Activated CD8-positive, alpha-beta T cell treated with anti-CD3 and anti-CD28 coated beads for 36 hours (primary cell): ENCODE data around the gene RIMBP2. TPM values are rescaled to one million over a fixed set of nuclear protein-coding genes. Genes with fewer than 3 reads are reported as not detected.

Experiments
- ATAC-seq: fragments of 200-7000 bp; cut with Tn5 transposase; one replicate; pipeline ENCODE4 v1.10.0; 2021; ENCODE audit warnings: mild to moderate bottlenecking, moderate library complexity
- CTCF ChIA-PET: fragments of 350-600 bp; sonication (Branson Sonifier 250); formaldehyde crosslinking; loops from one replicate; lab custom pipeline; 2021; ENCODE audit warnings: antibody characterized with exemption; lab: Charles Lee
- POLR2A ChIA-PET: fragments of 350-600 bp; sonication (Branson Sonifier 250); formaldehyde crosslinking; loops from one replicate; lab custom pipeline; 2021; ENCODE audit warnings: antibody characterized with exemption; lab: Charles Lee
- DNase-seq: peaks from one replicate; pipeline ENCODE4 v3.0.0-alpha.2; 2020
- H3K27ac Mint-ChIP-seq: one replicate; pipeline ENCODE4 v1.8.0; 2021; ENCODE audit warnings: mild to moderate bottlenecking, mixed read lengths
- H3K27me3 Mint-ChIP-seq: one replicate; pipeline ENCODE4 v1.8.0; 2021; ENCODE audit warnings: mixed read lengths
- H3K36me3 Mint-ChIP-seq: one replicate; pipeline ENCODE4 v1.8.0; 2021; ENCODE audit warnings: low read depth, mixed read lengths
- H3K4me1 Mint-ChIP-seq: one replicate; pipeline ENCODE4 v1.8.0; 2021; ENCODE audit warnings: low read depth, mixed read lengths
- H3K4me3 Mint-ChIP-seq: one replicate; pipeline ENCODE4 v1.8.0; 2021; ENCODE audit warnings: mild to moderate bottlenecking, moderate library complexity, mixed read lengths
- H3K9me3 Mint-ChIP-seq: one replicate; pipeline ENCODE4 v1.8.0; 2021; ENCODE audit warnings: mixed read lengths
- intact Hi-C: fragments of 100-400 bp; cut with micrococcal nuclease; formaldehyde crosslinking; loops from one replicate; pipeline ENCODE4 v1.10.0; 2022
- total RNA-seq, 2 experiments: library from RNA; stranded (reverse); gene quantifications; one replicate each; pipeline ENCODE4 v1.2.3, GENCODE V29; 2021
- TF ChIP-seq, protein P1 (sequence below): fragments of 200-600 bp; IDR thresholded peaks from one replicate; pipeline ENCODE4 v1.8.0; 2022; ENCODE audit warnings: antibody characterized with exemption, mild to moderate bottlenecking

The RIMBP2 gene
- total RNA-seq, 2 experiments from 2014 or later, result not detected

DNA sequence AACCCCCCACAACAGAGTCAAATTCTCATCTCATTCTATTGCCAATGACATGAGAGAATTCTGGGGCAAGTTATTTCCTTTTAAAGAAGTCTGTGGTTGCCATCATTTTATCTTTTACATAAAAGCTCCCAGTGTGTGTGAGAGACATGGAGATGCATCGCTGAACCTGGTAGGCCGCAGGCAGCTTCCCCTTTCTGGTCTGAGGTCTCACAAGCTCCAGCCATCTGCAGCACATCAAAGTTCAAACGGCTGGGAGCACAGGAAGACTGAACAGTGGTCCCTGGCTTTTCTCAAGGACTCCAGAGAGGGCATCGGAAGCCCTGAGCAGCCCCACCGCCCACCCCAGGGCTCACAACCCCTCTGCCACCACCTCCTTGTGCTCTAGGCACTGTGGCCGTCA, 141.7 kb downstream of the RIMBP2 start:
- intact Hi-C loops, result no loop called here
- TF ChIP-seq, protein P1, sequence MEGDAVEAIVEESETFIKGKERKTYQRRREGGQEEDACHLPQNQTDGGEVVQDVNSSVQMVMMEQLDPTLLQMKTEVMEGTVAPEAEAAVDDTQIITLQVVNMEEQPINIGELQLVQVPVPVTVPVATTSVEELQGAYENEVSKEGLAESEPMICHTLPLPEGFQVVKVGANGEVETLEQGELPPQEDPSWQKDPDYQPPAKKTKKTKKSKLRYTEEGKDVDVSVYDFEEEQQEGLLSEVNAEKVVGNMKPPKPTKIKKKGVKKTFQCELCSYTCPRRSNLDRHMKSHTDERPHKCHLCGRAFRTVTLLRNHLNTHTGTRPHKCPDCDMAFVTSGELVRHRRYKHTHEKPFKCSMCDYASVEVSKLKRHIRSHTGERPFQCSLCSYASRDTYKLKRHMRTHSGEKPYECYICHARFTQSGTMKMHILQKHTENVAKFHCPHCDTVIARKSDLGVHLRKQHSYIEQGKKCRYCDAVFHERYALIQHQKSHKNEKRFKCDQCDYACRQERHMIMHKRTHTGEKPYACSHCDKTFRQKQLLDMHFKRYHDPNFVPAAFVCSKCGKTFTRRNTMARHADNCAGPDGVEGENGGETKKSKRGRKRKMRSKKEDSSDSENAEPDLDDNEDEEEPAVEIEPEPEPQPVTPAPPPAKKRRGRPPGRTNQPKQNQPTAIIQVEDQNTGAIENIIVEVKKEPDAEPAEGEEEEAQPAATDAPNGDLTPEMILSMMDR, result no peak
- Mint-ChIP-seq H3K36me3 (no peaks in the 10 kb centered on the region), H3K27ac (no peak overlapping the region), H3K4me3 (no peak overlapping the region), H3K4me1 (no peaks in the 10 kb centered on the region), H3K27me3 (no peaks in the 10 kb centered on the region), H3K9me3 (no peaks in the 10 kb centered on the region)
- no peak for ATAC-seq
- ChIA-PET POLR2A (no interaction called here), CTCF (no interaction called here)
- no peak for DNase-seq

DNA sequence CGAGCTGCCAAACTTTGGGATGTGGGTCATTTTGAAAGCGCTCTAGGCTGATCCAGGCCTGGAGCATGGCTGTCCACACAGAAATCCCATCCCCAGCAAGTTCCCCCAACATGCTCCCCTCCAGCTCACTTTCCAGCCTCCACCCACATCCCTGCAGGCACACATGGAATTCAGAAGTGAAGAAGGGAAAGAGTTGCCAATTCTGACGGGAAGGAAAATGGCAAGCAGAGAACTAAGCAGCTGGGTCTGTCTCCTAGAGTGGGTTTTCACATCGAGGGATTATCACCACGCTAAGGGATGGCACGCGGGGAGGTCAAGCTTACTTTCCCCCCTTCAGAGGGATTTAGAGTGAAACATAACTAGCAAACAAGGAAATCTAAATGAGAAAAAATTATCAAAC, 142.3 kb downstream of the RIMBP2 start:
- DNase-seq (no peak), ATAC-seq (no peak)
- intact Hi-C loops, result no loop called here
- no peaks in the 10 kb centered on the region for H3K4me1 Mint-ChIP-seq
- TF ChIP-seq, protein P1, result no peak
- ChIA-PET CTCF (no interaction called here), POLR2A (no interaction called here)
- no peak overlapping the region for H3K27ac Mint-ChIP-seq
- H3K4me3 Mint-ChIP-seq, result no peak overlapping the region
- H3K27me3 Mint-ChIP-seq, result no peaks in the 10 kb centered on the region
- H3K36me3 Mint-ChIP-seq, result no peaks in the 10 kb centered on the region
- H3K9me3 Mint-ChIP-seq, result no peaks in the 10 kb centered on the region

DNA sequence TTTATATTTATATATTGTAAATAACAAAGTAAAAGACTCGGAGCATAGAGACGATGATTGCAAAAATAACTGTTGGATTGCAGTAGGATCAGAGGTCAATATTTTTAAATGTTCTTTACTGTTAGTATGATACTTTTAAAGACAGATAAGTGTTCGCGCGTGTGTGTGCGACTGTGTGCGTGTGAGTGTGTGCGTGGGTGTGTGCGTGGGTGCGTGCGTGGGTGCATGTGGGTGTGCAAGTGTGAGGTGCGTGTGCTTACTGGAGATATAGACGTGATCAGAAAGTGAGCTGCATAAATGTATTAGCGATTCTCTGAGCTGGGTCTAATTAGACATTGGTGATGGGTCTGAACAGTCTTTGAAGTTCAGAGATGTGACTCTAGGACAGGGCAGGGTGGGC, 142.9 kb downstream of the RIMBP2 start:
- ChIA-PET CTCF (no interaction called here), POLR2A (no interaction called here)
- no peaks in the 10 kb centered on the region for H3K9me3 Mint-ChIP-seq
- H3K27me3 Mint-ChIP-seq, result no peaks in the 10 kb centered on the region
- ATAC-seq, result no peak
- intact Hi-C loops, result no loop called here
- TF ChIP-seq, protein P1, result no peak
- H3K4me3 Mint-ChIP-seq, result no peak overlapping the region
- no peak for DNase-seq
- no peaks in the 10 kb centered on the region for H3K36me3 Mint-ChIP-seq
- no peaks in the 10 kb centered on the region for H3K4me1 Mint-ChIP-seq
- H3K27ac Mint-ChIP-seq, result no peak overlapping the region

DNA sequence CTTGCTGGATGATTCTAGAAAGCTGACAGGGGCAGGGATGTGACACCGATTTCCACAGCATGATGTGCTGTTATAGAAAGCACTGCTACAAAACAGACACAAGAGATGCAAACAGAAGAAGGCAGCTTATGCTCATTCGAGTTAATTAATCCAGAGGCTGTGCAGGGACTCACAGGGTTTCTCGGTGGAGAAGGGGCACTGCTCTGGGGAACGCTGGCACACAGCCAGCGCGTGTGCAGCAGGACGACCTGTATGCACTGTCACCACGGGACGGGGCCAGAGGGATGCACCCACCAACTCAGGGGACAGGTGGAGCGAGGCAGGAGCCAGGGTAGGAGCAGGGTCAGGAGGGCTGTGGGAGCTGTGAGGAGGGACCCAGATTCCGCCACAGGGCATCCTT, 143.5 kb downstream of the RIMBP2 start:
- ChIA-PET CTCF (no interaction called here), POLR2A (no interaction called here)
- TF ChIP-seq, protein P1, result no peak
- Mint-ChIP-seq H3K4me3 (no peak overlapping the region), H3K27ac (no peak overlapping the region), H3K27me3 (no peaks in the 10 kb centered on the region), H3K9me3 (no peaks in the 10 kb centered on the region), H3K4me1 (no peaks in the 10 kb centered on the region), H3K36me3 (no peaks in the 10 kb centered on the region)
- DNase-seq (no peak), ATAC-seq (no peak)
- intact Hi-C loops, result no loop called here

DNA sequence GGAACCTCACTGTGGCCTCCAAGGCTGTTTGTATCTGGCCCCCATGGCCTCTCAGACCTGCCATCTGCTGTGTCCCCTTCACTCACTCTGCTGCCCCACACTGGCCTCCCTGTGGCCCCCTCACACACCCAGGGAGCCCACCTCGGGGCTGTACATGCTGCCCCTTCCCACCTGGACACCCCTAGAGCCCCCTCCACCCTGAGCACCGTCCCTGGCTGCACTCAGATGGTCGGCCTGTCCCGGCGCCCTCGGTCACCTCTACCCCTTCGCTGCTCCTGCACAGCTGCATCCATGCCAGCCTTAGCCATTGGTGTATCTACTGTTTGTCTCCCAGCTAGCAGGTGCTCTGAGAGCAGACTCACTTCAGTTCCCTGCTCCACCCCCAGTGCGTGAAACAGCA, 144.4 kb downstream of the RIMBP2 start:
- DNase-seq (no peak), ATAC-seq (no peak)
- H3K27ac Mint-ChIP-seq, result no peak overlapping the region
- ChIA-PET POLR2A (no interaction called here), CTCF (no interaction called here)
- peaks cover 1% of the 10 kb centered on the region for H3K9me3 Mint-ChIP-seq
- H3K4me3 Mint-ChIP-seq, result no peak overlapping the region
- intact Hi-C loops, result no loop called here
- no peaks in the 10 kb centered on the region for H3K36me3 Mint-ChIP-seq
- no peaks in the 10 kb centered on the region for H3K4me1 Mint-ChIP-seq
- no peaks in the 10 kb centered on the region for H3K27me3 Mint-ChIP-seq
- TF ChIP-seq, protein P1, result no peak
